Stimulated activated CD8-positive, alpha-beta memory T cell treated with anti-CD3 and anti-CD28 coated beads, Interleukin-15, amount 100 ng/mL, for 4 hours (primary cell): ENCODE data around the gene RABL2A.
"Not testable (repeated sequence)": the region's sequence is repeated elsewhere in the genome, so short reads cannot be mapped to it uniquely, and the experiment has no call there.

ENCODE experiments used
- DNase-seq, 2 donors: peaks; one replicate each; pipeline ENCODE4 v3.0.0-alpha.2; 2020; ENCODE audit warnings: low read depth in 2 of 2

RABL2A gene

DNA sequence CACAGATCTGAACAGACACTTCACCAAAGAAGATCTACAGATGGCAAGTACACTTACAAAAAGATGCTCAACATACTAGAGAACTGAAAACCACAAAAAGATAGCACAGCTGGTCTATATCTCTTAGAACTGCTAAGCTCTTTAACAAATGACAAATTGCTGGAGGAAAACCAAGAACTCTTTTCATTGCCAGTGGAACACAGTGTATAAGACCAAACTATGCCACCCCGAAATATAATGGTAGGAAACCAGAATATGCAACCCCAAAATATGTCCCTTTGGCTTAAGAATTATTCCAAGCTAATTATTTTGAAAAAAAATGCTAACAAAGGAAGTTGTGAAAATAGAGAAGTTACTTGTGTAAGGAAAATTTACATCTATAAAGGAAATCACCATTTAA is 21.0 kb upstream of the RABL2A start:
- not testable (repeated sequence) for DNase-seq

DNA sequence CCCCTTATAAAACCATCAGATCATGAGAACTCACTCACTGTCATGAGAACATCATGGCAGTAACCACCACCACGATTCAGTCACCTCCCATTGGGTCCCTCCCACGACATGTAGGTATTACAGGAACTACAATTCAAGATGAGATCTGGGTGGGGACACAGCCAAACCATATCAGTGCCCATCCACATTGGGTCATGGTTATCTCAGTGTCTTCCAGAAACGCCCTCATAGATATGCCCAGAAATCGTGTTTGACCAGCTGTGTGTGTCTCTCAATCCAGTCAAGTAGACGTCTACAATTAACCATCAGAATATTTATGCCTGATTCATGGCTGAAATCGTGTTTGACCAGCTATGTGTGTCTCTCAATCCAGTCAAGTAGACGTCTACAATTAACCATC is 17.2 kb upstream of the RABL2A start:
- not testable (repeated sequence) for DNase-seq

DNA sequence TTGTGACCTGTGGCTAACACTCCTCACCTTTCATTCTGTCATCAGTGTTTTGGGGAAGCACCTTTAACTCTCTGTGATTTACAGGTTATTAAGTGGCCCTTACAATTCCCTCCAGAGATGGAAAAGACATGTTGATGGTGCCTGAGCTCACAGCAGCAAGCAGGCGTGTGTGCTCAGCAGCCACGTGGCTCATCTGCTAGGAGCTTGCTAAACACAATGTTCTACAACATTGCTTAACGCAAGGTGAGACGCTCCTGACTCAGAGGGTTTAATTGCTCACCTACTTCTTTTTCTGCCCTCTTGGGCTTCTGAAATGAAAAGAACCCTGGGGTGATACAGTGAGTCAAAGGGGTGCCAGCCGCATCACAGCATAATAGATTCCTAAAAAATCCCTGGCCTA is 6.1 kb upstream of the RABL2A start:
- not testable (repeated sequence) for DNase-seq

- DNase-seq, result not testable (repeated sequence)
These were observed 1.2 kb upstream of the RABL2A start for GRCh38 chr2:113625906-113626305.

- not testable (repeated sequence) for DNase-seq
These were observed 5.8 kb downstream of the RABL2A start for GRCh38 chr2:113632849-113633345.

GRCh38 chr2:113635358-113635757 is 8.3 kb downstream of the RABL2A start:
- DNase-seq, result not testable (repeated sequence)

GRCh38 chr2:113636226-113636625 is 9.2 kb downstream of the RABL2A start:
- DNase-seq, result not testable (repeated sequence)

- not testable (repeated sequence) for DNase-seq
These were observed 11.0 kb downstream of the RABL2A start for GRCh38 chr2:113638084-113638483.

GRCh38 chr2:113646217-113646616 is 19.2 kb downstream of the RABL2A start:
- DNase-seq, result not testable (repeated sequence)

DNA sequence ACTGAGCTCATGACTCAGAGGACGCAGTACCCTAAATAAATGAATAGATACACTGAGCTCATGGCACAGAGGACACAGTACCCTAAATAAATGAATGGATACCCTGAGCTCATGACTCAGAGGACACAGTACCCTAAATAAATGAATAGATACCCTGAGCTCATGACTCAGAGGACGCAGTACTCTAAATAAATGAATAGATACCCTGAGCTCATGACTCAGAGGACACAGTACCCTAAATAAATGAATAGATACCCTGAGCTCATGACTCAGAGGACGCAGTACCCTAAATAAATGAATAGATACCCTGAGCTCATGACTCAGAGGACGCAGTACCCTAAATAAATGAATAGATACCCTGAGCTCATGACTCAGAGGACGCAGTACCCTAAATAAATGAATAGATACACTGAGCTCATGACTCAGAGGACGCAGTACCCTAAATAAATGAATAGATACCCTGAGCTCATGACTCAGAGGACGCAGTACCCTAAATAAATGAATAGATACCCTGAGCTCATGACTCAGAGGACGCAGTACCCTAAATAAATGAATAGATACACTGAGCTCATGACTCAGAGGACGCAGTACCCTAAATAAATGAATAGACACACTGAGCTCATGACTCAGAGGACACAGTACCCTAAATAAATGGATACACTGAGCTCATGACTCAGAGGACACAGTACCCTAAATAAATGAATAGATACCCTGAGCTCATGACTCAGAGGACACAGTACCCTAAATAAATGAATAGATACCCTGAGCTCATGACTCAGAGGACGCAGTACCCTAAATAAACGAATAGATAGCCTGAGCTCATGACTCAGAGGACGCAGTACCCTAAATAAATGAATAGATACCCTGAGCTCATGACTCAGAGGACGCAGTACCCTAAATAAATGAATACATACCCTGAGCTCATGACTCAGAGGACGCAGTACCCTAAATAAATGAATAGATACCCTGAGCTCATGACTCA is 24.1 kb downstream of the RABL2A start:
- DNase-seq, result not testable (repeated sequence)

GRCh38 chr2:113652599-113652998 is 25.5 kb downstream of the RABL2A start:
- not testable (repeated sequence) for DNase-seq

- not testable (repeated sequence) for DNase-seq
These were observed 29.1 kb downstream of the RABL2A start for GRCh38 chr2:113656031-113656624.

DNA sequence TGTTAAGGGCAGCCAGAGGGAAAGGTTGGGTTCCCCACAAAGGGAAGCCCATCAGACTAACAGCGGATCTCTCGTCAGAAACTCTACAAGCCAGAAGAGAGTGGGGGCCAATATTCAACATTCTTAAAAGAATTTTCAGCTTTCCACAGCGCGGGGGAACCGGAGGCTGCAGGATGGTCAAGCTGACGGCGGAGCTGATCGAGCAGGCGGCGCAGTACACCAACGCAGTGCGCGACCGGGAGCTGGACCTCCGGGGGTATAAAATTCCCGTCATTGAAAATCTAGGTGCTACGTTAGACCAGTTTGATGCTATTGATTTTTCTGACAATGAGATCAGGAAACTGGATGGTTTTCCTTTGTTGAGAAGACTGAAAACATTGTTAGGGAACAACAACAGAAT is 30.7 kb downstream of the RABL2A start:
- DNase-seq, result not testable (repeated sequence)

DNA sequence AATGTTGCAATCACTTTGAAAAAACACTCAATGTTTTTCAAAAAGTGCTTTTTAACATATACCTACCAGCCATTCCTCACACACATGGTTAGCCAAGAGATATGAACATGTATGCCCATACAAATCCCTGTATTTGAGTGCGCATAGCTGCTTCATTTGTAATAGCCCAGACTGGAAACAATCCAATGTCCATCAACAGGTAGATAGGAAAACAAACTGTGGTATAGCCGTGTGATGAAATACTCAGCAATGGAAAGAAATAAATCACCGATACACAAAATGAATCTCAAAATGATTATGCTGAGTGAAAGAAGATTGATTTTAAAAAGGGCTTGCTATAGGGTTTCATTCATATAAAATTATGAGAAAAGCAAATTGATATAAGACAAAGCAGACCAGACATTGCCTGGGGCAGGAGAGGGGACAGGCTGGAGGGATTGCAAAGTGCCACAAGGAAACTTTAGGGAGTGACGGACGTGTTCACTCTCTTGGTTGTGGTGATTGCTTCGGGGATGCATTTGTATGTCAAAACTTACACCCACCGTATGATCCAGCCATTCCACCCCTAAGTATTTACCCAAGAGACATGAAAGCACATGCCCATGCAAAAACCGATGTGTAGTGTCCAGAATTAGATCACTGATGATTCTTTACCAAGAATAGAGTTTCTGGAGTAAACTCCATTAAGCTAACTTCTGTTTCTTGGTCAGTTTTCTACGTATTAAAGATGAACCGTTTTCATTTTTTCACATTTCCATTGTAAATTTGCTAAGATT is 36.4 kb downstream of the RABL2A start:
- not testable (repeated sequence) for DNase-seq

DNA sequence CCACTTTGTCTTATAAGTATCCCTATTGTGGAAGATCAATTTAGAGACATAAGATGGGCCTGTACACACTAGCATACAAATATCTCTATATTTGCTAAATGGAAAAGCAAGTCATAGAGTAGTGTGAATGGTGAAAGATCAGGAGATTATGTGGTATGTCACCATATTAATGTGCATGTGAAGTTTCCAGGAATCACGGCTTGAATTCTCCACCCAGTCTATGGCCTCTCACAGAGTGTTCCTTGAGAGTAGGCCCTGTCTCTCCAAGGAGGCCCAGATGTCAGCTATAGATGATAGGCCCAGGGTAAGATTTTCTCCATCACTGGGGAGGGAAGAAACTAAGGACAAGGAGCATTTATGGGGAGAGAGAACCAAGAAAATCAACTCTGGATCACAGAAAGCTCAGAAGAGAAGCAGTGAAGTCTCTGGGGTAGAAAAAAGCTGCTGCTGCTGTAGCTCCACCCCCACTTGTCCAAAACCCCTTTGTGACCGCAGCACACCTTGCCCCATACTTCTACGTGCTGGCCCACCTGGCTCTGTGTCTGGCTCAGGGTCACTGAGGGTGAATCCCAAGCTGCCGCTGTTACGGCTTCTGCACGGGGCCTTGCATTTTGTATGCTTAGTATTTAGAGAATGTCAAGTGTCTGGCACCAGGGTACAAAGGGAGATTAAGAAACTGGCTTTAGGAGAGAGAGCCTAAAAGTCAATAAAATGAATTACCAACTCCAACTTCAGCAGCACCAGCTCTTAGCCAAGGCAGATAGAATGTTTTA is 37.9 kb downstream of the RABL2A start:
- DNase-seq, result not testable (repeated sequence)

DNA sequence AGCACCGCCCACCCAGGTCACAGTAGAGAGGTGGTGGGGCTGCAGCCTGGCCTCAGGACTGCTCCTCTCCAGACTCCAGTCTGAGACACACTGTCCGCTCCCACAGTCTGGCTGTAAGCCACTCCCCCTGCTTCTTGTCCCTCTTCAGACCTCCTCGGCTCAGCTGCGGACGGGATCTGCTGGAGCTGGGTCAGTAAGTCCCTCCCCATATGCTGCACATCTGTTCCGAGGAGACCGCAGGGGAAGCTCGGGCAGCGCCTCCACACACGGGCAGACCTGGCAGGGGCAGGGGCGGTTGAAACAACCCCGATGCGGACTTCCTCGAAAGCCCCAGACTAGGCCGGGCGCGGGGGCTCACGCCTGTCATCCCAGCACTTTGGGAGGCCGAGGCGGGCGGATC is 41.9 kb downstream of the RABL2A start:
- DNase-seq, result not testable (repeated sequence)

- DNase-seq, result no peak
These were observed 45.4 kb downstream of the RABL2A start for GRCh38 chr2:113672326-113672932.

DNA sequence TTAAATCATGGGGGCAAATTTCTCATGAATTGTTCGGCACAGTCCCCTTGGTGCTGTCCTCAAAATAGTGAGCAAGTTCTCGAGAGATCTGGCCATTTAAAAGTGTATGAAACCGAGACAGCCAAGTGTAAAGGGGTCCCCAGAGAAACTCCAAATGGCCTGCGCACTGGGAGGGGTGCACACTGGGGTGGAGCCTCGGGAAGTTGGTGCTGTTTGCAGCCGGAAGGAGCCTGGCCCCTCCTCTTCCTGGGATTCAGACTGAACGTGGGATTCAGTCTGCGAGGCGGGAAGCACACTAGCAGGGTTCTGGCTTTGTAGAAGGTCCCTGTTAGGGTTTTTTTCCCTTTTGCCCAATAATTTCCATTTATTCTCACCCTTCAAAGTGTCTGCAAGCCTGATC is 48.8 kb downstream of the RABL2A start:
- DNase-seq, result no peak

DNA sequence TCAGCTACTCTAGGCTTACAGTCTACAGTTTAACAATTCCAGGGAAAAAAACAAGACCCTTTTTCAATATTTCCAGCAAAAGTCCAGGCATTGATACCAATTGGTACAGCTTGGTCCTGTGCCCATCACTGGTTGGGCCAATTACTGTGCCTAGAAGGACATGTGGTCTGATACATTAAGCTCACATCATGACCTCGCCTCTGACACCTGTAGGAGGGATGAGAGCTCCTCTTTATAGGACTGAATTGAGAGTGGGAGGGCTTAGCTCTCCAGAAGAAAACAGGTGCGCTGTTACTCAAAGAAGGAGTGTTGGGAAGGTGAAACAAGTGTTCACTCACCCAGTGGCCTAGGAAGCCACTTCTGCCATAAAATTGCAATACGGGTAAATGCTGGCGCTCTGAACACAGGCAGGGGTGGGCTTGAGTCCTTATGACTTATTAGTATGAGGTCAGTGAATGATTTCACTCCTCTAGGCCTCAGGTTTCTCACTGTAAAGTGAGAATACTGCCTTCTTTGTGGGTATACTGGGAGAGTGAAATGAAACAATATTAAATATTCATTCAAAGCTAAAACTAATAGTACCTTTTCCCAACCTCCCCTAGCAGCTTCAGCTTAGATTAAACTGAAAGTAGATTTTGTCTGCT is 49.7 kb downstream of the RABL2A start:
- DNase-seq, result no peak

- DNase-seq, result no peak
These were observed 50.3 kb downstream of the RABL2A start for GRCh38 chr2:113677330-113677729.
